Neural progenitor cell (in vitro differentiated cells): Measurements from ENCODE around the gene SLC4A11. TPM values are rescaled to one million over a fixed set of nuclear protein-coding genes. Genes with fewer than 3 reads are reported as not detected.
"Not testable (repeated sequence)": the region's sequence is repeated elsewhere in the genome, so short reads cannot be mapped to it uniquely, and the experiment has no call there.

Experiments
- DNase-seq: peaks from one replicate; pipeline ENCODE4 v3.0.0-alpha.2; 2016; ENCODE audit warnings: low spot score
- H2AFZ ChIP-seq: fragments of 200-600 bp; sonication (generic); replicated peaks from 2 replicates; pipeline ENCODE4 v1.6.1; 2016; ENCODE audit warnings: antibody characterized with exemption
- H3F3A ChIP-seq: fragments of 200-600 bp; sonication (generic); 2 replicates; pipeline ENCODE4 v1.6.1; 2016; ENCODE audit warnings: antibody characterized with exemption, low read depth
- H3K27ac ChIP-seq: fragments of 200-600 bp; sonication (generic); 2 replicates; pipeline ENCODE4 v1.5.1; 2016; ENCODE audit warnings: mild to moderate bottlenecking
- H3K27me3 ChIP-seq: fragments of 200-600 bp; sonication (generic); 2 replicates; pipeline ENCODE4 v1.6.1; 2016; ENCODE audit warnings: mild to moderate bottlenecking, moderate library complexity
- H3K36me3 ChIP-seq: fragments of 200-600 bp; sonication (generic); 2 replicates; pipeline ENCODE4 v1.5.1; 2016
- H3K4me1 ChIP-seq: fragments of 200-600 bp; sonication (generic); 2 replicates; pipeline ENCODE4 v1.6.1; 2016; ENCODE audit warnings: mixed run types
- H3K4me2 ChIP-seq: fragments of 200-600 bp; sonication (generic); 2 replicates; pipeline ENCODE4 v1.6.1; 2016
- H3K4me3 ChIP-seq: fragments of 200-600 bp; sonication (generic); 2 replicates; pipeline ENCODE4 v1.5.1; 2016
- H3K79me2 ChIP-seq: fragments of 200-600 bp; sonication (generic); 2 replicates; pipeline ENCODE4 v1.6.1; 2016; ENCODE audit warnings: low read depth
- H3K9ac ChIP-seq: fragments of 200-600 bp; sonication (generic); 2 replicates; pipeline ENCODE4 v1.6.1; 2016
- H3K9me3 ChIP-seq: fragments of 200-600 bp; sonication (generic); 2 replicates; pipeline ENCODE4 v1.5.1; 2016; ENCODE audit warnings: low read depth
- H4K20me1 ChIP-seq: fragments of 200-600 bp; sonication (generic); 2 replicates; pipeline ENCODE4 v1.6.1; 2016; ENCODE audit warnings: low read depth
- H3K27ac Mint-ChIP-seq: 3 replicates; pipeline ENCODE4 v1.8.0; 2021; ENCODE audit warnings: mixed read lengths
- H3K27me3 Mint-ChIP-seq: 2 replicates; pipeline ENCODE4 v1.8.0; 2022; ENCODE audit warnings: low read depth, mild to moderate bottlenecking, inconsistent platforms, moderate library complexity, mixed read lengths; ENCODE audit not compliant: insufficient read depth
- H3K36me3 Mint-ChIP-seq: 3 replicates; pipeline ENCODE4 v1.8.0; 2021; ENCODE audit warnings: mixed read lengths
- H3K4me1 Mint-ChIP-seq: 3 replicates; pipeline ENCODE4 v1.8.0; 2021; ENCODE audit warnings: mixed read lengths
- H3K4me3 Mint-ChIP-seq: 3 replicates; pipeline ENCODE4 v1.8.0; 2021; ENCODE audit warnings: mild to moderate bottlenecking, moderate library complexity, mixed read lengths
- H3K9me3 Mint-ChIP-seq: 3 replicates; pipeline ENCODE4 v1.8.0; 2020; ENCODE audit warnings: mixed read lengths
- CTCF ChIP-seq: fragments of 200-600 bp; sonication (generic); IDR thresholded peaks from 2 replicates; pipeline ENCODE4 v1.5.1; 2017; ENCODE audit warnings: antibody characterized with exemption, mild to moderate bottlenecking
- EZH2 ChIP-seq: fragments of 200-600 bp; sonication (generic); IDR thresholded peaks from 2 replicates; pipeline ENCODE4 v1.6.1; 2017; ENCODE audit warnings: antibody characterized with exemption, mild to moderate bottlenecking, moderate library complexity
- EZH2phosphoT487 ChIP-seq: fragments of 200-600 bp; sonication (generic); IDR thresholded peaks from 2 replicates; pipeline ENCODE4 v1.6.1; 2017; ENCODE audit warnings: antibody characterized with exemption
- total RNA-seq: library from RNA; depleted of rRNA; stranded (reverse); fragments of >200 nt; gene quantifications from 2 replicates; pipeline ENCODE4 v1.2.3, GENCODE V29; 2015; ENCODE audit warnings: low replicate concordance

The SLC4A11 gene
- total RNA-seq, 1 donor from 2014 or later, result 0.95 TPM

GRCh38 chr20:3218307-3218988, 20.5 kb downstream of the SLC4A11 start:
- DNase-seq, result peak; percentile 74
- H3K4me1 ChIP-seq, result no peaks in the 10 kb centered on the region
- peak; percentile 95 for TF ChIP-seq CTCF
- no peak for TF ChIP-seq EZH2
- TF ChIP-seq EZH2phosphoT487, result no peak
- no peaks in the 10 kb centered on the region for H3K79me2 ChIP-seq
- H3K36me3 Mint-ChIP-seq, result peaks cover 8% of the 10 kb centered on the region
- H3K27me3 ChIP-seq, result no peaks in the 10 kb centered on the region
- H3F3A ChIP-seq, result peaks cover 10% of the 10 kb centered on the region
- no peak overlapping the region for H2AFZ ChIP-seq
- no peak overlapping the region for H3K4me2 ChIP-seq
- H3K4me3 ChIP-seq, result no peak overlapping the region
- no peaks in the 10 kb centered on the region for H3K36me3 ChIP-seq
- no peak overlapping the region for H3K9ac ChIP-seq
- no peaks in the 10 kb centered on the region for H3K9me3 ChIP-seq
- H3K27me3 Mint-ChIP-seq, result peaks cover 3% of the 10 kb centered on the region
- H3K4me1 Mint-ChIP-seq, result no peaks in the 10 kb centered on the region
- H3K27ac Mint-ChIP-seq, result no peak overlapping the region
- H3K4me3 Mint-ChIP-seq, result no peak overlapping the region
- H3K27ac ChIP-seq, result no peak overlapping the region
- H3K9me3 Mint-ChIP-seq, result no peaks in the 10 kb centered on the region
- H4K20me1 ChIP-seq, result no peaks in the 10 kb centered on the region

- H3K27me3 Mint-ChIP-seq, result not testable (repeated sequence)
These were observed 23.6 kb downstream of the SLC4A11 start for GRCh38 chr20:3215359-3215917.

GRCh38 chr20:3213226-3213625, 25.8 kb downstream of the SLC4A11 start:
- no peaks in the 10 kb centered on the region for H3K9me3 ChIP-seq
- H3K27me3 Mint-ChIP-seq, result no peaks in the 10 kb centered on the region
- DNase-seq, result no peak
- H4K20me1 ChIP-seq, result no peaks in the 10 kb centered on the region
- no peak overlapping the region for H3K4me2 ChIP-seq
- H3K27me3 ChIP-seq, result no peaks in the 10 kb centered on the region
- H3F3A ChIP-seq, result peaks cover 16% of the 10 kb centered on the region
- no peak for TF ChIP-seq EZH2phosphoT487
- no peak for TF ChIP-seq EZH2
- TF ChIP-seq CTCF, result no peak
- peaks cover 14% of the 10 kb centered on the region for H3K4me1 Mint-ChIP-seq
- peaks cover 39% of the 10 kb centered on the region for H3K79me2 ChIP-seq
- H3K4me1 ChIP-seq, result peaks cover 7% of the 10 kb centered on the region
- H3K9me3 Mint-ChIP-seq, result no peaks in the 10 kb centered on the region
- no peak overlapping the region for H2AFZ ChIP-seq
- peaks cover 3% of the 10 kb centered on the region for H3K36me3 Mint-ChIP-seq
- H3K4me3 ChIP-seq, result no peak overlapping the region
- H3K27ac Mint-ChIP-seq, result no peak overlapping the region
- no peaks in the 10 kb centered on the region for H3K36me3 ChIP-seq
- H3K9ac ChIP-seq, result peak overlapping the region; percentile 4
- H3K4me3 Mint-ChIP-seq, result no peak overlapping the region
- no peak overlapping the region for H3K27ac ChIP-seq

More at GRCh38 chr20:3215359-3215917, 23.6 kb downstream of the SLC4A11 start:
- H3K4me3 ChIP-seq, H3K9me3 ChIP-seq, H3K9me3 Mint-ChIP-seq, H3K27ac Mint-ChIP-seq, H3F3A ChIP-seq, H3K36me3 ChIP-seq, DNase-seq, H3K4me2 ChIP-seq, H4K20me1 ChIP-seq, H3K27me3 ChIP-seq, H3K4me3 Mint-ChIP-seq, H3K4me1 Mint-ChIP-seq, H2AFZ ChIP-seq, H3K9ac ChIP-seq, H3K4me1 ChIP-seq, H3K36me3 Mint-ChIP-seq, H3K27ac ChIP-seq: not testable (repeated sequence)
- H3K79me2 ChIP-seq, result peaks cover 21% of the 10 kb centered on the region

GRCh38 chr20:3210346-3210745, 28.6 kb downstream of the SLC4A11 start:
- Histone ChIP-seq H3K9me3 (no peaks in the 10 kb centered on the region), H3K4me3 (peak overlapping the region; percentile 77), H3K36me3 (no peaks in the 10 kb centered on the region), H3F3A (peaks cover 9% of the 10 kb centered on the region), H3K79me2 (peaks cover 46% of the 10 kb centered on the region), H3K27me3 (no peaks in the 10 kb centered on the region), H3K9ac (peak overlapping the region; percentile 71), H3K4me1 (peaks cover 8% of the 10 kb centered on the region), H2AFZ (no peak overlapping the region), H3K4me2 (peak overlapping the region; percentile 98), H4K20me1 (no peaks in the 10 kb centered on the region), H3K27ac (no peak overlapping the region)
- Mint-ChIP-seq H3K4me3 (peak overlapping the region; percentile 96), H3K36me3 (peaks cover 3% of the 10 kb centered on the region), H3K27me3 (no peaks in the 10 kb centered on the region), H3K27ac (no peak overlapping the region), H3K4me1 (peaks cover 14% of the 10 kb centered on the region), H3K9me3 (no peaks in the 10 kb centered on the region)
- no peak for DNase-seq
- no peak for TF ChIP-seq EZH2
- TF ChIP-seq EZH2phosphoT487, result no peak
- no peak for TF ChIP-seq CTCF
